GM12892 (cell line): ENCODE results near the gene ZNF57.
"Not testable (repeated sequence)": the region's sequence is repeated elsewhere in the genome, so short reads cannot be mapped to it uniquely, and the experiment has no call there.

Source experiments
- POLR2AphosphoS5 ChIP-seq: IDR thresholded peaks from 2 replicates; pipeline ENCODE4 v1.6.1; 2011; ENCODE audit warnings: low read depth, low read length, control low read depth
- TAF1 ChIP-seq: IDR thresholded peaks from 2 replicates; pipeline ENCODE4 v1.6.1; 2011; ENCODE audit warnings: low read depth, mild to moderate bottlenecking, control low read depth, low read length, borderline replicate concordance

DNA sequence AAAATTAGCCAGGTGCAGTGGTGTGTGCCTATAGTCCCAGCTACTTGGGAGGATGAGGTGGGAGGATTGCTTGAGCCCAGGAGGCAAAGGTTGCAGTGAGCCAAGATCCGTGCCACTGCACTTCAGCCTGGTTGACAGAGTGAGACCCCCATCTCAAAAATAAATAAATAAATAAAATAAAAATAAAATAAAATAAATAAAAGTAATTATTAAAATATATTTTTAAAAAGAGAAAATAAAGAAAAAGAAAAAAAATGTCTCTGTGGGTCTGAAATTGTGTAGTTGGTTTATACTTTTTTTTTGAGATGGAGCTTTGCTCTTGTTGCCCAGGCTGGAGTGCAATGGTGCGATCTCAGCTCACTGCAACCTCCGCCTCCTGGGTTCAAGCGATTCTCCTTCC lies 35.1 kb downstream of the ZNF57 start:
- not testable (repeated sequence) for TF ChIP-seq TAF1, POLR2AphosphoS5
